SH-SY5Y (cell line): ENCODE measurements around the gene DLGAP3.

Experiments used
- GATA2 ChIP-seq: IDR thresholded peaks from 2 replicates; pipeline ENCODE4 v1.6.1; 2011; ENCODE audit warnings: mild to moderate bottlenecking, low read depth, low read length
- GATA3 ChIP-seq: IDR thresholded peaks from 2 replicates; pipeline ENCODE4 v1.6.1; 2011; ENCODE audit warnings: low read depth, mild to moderate bottlenecking, low read length, moderate library complexity

DLGAP3 gene

GRCh38 chr1:34889705-34890104 is 39.7 kb downstream of the DLGAP3 start:
- TF ChIP-seq GATA3 (no peak), GATA2 (no peak)

- TF ChIP-seq GATA2 (no peak), GATA3 (no peak)
Measured at GRCh38 chr1:34887593-34887992, 41.9 kb downstream of the DLGAP3 start.

GRCh38 chr1:34885405-34886247 is 43.8 kb downstream of the DLGAP3 start:
- no peak for TF ChIP-seq GATA3
- no peak for TF ChIP-seq GATA2

GRCh38 chr1:34884961-34885360 is 44.5 kb downstream of the DLGAP3 start:
- TF ChIP-seq GATA3, result no peak
- TF ChIP-seq GATA2, result no peak

- TF ChIP-seq GATA2 (no peak), GATA3 (no peak)
Measured at GRCh38 chr1:34884536-34884935, 44.9 kb downstream of the DLGAP3 start.

- TF ChIP-seq GATA2 (no peak), GATA3 (no peak)
Measured at GRCh38 chr1:34879230-34879629, 50.2 kb downstream of the DLGAP3 start.

GRCh38 chr1:34876406-34876805 is 53.0 kb downstream of the DLGAP3 start:
- TF ChIP-seq GATA2 (no peak), GATA3 (no peak)

- no peak for TF ChIP-seq GATA2
- no peak for TF ChIP-seq GATA3
Measured at GRCh38 chr1:34874296-34874952, 55.0 kb downstream of the DLGAP3 start.

- TF ChIP-seq GATA2 (no peak), GATA3 (no peak)
Measured at GRCh38 chr1:34872133-34872503, 57.3 kb downstream of the DLGAP3 start.

- TF ChIP-seq GATA2, result no peak
- no peak for TF ChIP-seq GATA3
Measured at GRCh38 chr1:34871443-34872132, 57.9 kb downstream of the DLGAP3 start.

GRCh38 chr1:34870395-34870794 is 59.1 kb downstream of the DLGAP3 start:
- no peak for TF ChIP-seq GATA2
- TF ChIP-seq GATA3, result no peak

GRCh38 chr1:34869760-34870159 is 59.7 kb downstream of the DLGAP3 start:
- no peak for TF ChIP-seq GATA3
- TF ChIP-seq GATA2, result no peak

- TF ChIP-seq GATA2, result no peak
- TF ChIP-seq GATA3, result no peak
Measured at GRCh38 chr1:34868230-34869049, 61.0 kb downstream of the DLGAP3 start.

- TF ChIP-seq GATA3, result no peak
- no peak for TF ChIP-seq GATA2
Measured at GRCh38 chr1:34867415-34867814, 62.0 kb downstream of the DLGAP3 start.
